ENCODE data around the gene KLK5.

DNA sequence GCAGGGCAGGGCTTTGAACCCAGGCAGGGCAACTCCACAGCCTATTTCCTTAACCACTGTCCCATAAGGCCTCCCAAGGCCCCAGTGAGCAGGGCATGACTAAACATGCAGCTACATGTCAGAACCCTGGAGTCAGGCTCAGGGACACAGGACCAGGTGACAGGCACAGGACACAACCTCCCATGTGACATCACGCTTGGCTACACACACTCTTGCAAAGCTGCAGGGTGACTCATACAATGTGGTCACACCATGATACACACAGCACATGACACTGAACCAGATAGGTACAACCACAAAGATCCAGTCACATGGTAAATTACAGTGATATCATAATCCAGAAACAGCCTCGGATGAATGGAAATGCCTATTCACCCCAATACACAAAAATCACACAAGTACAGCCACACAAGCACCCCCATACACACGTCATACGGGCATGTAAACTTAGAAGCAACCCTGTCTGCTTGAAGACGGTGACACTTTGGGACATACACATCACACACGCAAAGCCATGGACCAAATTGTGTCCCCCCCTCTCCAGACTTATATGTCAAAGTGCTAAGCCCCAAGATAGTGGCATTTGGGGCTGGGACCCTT, 56.1 kb downstream of the KLK5 start:
- TF ChIP-seq CTCF (conservative IDR thresholded peaks at IDR 0.05; ENCODE audit: low read length) (no peak), EZH2phosphoT487 (IDR thresholded peaks at IDR 0.05; ENCODE audit: borderline replicate concordance) (no peak)

Measured in Loucy (cell line).